NK-92 (cell line): ENCODE data around the gene PLGLB1.
"Not testable (repeated sequence)": the region's sequence is repeated elsewhere in the genome, so short reads cannot be mapped to it uniquely, and the experiment has no call there.

Experiments
- DNase-seq: peaks from one replicate; lab custom pipeline; 2025; ENCODE audit not compliant: unreplicated experiment; lab: John Stamatoyannopoulos, UW

PLGLB1 gene

DNA sequence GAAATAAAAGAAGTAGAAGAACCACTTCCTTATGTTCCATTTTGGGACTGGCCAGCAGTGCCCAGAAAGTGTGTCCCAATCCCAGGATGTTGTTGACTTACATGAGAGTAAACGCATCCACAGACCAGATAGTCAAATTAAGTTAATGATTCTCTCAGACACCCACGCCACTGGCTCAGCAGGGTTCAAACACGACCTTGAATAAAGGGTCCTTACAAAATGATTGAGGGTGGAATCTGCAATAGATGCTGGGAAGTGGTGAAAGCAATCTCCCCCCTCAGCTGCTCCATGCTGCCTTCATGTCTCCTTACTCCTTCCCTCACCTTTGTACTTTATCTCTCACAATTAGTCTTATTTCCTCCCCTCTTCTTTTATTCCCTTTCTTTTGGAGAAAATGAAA is at the start of gene PLGLB1:
TSS of gene PLGLB1 (minus strand) at position 101 of the 400 bp plus-strand sequence. CDS start at position 40, 61 bp downstream.
- DNase-seq, result not testable (repeated sequence)

- DNase-seq, result not testable (repeated sequence)
These were observed 42.7 kb upstream of the PLGLB1 start for GRCh38 chr2:87064305-87064704.

DNA sequence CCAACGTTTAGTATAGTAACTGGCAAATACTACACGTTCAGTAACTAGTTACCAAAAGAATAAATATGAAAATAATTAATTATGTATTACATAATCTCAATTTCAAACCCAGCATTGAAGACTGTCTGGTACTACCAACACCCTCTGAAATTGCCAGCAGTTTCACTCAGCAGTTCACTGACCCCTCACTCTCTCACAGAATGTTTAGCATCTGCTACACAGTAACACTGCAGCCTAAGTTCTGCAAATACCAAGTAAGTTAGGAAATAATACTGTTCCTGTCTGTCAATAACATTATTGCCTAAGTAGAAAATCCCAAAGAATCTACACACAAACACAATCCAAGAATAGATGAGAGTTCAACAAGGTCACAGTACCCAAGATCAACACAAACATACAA is 41.8 kb upstream of the PLGLB1 start:
- not testable (repeated sequence) for DNase-seq

GRCh38 chr2:87061519-87061918 is 39.9 kb upstream of the PLGLB1 start:
- not testable (repeated sequence) for DNase-seq

DNA sequence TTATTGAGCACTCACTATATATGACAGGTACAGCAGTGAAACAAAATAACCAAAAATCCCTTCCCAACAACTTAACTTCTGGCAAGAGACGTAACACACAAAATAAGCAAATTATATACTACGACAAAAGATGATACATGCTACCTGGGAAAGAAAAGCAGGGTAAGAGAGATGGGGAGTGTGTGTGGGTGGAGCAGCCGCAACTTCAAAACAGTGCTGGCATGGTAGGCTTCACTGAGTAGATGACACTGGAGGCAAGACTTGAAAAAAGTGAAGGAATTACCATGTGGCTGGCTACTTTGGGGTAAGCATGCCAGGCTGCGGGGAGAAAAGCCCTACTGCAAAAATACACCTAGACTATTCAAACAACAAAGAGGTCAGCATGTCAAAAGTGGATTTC is 36.0 kb upstream of the PLGLB1 start:
- not testable (repeated sequence) for DNase-seq

DNA sequence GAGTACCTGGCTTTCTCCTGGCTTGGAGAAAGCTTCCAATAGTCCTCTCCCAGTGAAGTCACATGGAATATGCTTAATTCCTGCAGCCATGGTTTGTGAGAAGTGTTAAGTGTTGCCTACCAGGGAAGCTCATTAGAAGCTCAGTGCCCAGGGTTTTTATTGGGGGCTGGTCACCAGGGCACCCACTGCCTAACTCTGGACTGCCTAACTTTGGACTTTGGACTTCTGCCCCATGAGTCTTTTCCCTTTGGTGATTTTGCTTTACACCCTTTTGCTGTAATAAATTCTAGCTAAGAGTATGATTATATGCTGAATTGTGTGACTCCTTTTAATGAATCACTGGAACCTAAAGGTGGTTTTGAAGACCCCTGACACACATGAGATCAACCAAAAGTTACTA is 35.2 kb upstream of the PLGLB1 start:
- not testable (repeated sequence) for DNase-seq

DNA sequence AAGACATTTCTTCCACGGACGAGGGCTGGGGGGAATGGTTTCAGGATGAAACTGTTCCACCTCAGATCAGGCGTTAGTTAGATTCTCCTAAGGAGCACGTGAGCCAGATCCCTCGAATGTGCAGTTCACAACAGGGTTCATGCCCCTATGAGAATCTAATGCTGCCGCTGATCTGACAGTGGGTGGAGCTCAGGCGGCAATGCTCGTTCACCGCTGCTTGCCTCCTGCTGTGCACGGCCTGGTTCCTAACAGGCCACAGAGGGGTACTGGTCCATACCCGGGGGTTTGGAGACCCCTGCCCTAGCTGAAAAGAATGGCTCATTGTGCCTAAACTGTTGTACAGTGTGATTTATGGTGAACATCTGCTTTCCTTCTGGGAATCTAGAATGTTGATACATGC is 34.8 kb upstream of the PLGLB1 start:
- not testable (repeated sequence) for DNase-seq

DNA sequence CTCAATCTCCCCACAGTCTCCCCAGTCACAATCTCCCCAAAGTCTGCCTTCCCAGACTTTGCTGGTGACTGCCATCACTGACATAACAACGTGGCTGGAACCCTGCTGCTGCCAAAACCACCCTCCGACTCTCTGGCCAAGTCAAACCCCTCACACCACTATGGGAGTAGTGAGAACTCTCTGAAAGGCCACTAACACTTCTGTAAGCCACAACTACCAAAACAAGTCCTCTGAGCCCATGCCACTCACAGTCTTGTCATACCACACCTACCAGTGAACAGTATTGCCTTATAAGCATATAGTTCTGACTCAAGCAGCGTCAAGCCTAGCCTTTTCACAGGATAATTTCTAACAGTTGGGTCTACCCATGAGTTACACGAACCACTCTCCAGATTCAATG is 32.7 kb upstream of the PLGLB1 start:
- DNase-seq, result not testable (repeated sequence)

DNA sequence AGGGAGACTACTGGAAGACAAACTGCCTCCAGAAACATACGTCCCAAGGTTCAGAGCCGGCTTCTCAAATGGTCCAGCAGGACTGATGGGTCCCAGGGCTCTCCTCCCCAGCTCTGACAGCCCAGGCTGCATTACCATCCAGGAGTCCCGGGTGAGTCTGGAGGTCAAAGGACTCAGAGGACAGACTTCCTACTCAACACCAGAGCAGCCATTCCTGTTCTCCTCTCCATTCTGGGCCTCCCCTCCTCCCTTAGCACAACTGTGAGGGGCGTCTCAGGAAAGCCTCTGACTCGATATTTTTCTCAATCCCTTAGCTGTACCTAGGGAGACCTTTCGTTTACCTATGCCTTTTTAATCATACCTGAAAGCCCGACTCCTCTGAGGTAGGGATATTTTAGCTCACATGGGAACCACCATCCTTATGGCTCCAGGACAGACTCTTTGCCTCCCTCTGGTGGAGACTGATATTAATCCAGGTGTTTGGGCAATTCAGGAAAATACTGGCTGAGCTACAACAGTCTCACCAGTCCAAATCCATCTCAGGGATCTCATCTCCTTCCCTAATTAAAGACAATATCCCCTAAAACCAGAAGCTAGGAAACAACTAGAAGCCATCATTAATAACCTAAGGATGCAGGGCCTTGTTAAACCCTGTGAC is 19.8 kb upstream of the PLGLB1 start:
- not testable (repeated sequence) for DNase-seq

DNA sequence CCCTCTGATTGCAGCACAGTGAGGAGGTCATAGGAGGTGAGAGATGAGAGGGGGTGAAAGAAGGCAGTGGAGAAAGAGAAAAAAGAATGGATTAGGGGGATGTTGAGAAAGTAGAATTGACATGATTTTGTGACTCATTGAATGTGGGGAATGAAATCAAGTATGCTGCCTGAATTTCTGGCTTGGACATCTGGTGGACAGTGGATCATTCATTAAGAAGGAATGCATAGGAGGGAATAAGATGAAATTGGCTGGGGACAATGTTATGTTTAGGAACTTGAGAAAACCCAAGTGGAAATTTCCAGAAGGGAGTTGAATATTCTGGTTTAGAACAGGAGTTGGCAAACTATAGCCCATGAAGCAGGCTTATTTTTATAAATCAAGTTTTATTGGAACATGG is 7.0 kb upstream of the PLGLB1 start:
- not testable (repeated sequence) for DNase-seq

DNA sequence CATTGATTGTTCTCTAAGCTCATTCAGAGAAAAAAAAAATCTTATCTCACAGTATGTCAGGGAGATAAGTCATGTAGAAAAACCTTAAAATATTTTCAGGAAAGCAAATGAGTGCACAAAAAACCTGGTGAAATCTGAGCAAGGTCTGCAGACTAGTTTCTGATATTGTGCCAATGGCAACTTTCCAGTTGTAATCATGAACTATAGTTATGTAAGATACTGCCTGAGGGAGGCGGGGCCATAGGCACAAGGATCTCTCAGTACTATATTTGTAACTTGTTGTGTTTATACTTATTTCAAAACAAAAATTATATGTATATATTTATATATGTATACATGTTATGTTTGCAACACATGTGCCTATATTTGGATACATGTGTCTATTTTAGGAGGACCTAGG is 5.2 kb upstream of the PLGLB1 start:
- DNase-seq, result not testable (repeated sequence)

DNA sequence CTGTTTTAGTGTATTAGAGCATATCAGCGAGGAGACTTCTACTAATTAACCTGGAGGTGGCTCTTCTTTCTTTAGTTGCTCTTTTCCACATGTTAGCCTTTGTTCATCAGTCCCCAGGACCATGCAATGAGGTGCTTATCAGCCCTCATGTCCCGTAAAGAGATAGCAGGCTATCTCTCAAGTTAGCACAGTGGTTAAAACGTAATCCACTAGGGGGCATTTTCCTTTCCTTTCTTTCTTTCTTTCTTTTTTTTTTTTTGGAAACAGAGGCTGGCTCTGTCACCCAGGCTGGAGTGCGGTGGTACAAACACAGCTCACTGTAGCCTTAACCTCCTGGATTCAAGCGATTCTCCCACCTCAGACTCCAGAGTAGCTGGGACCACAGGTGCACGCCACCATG is 4.3 kb upstream of the PLGLB1 start:
- DNase-seq, result not testable (repeated sequence)

DNA sequence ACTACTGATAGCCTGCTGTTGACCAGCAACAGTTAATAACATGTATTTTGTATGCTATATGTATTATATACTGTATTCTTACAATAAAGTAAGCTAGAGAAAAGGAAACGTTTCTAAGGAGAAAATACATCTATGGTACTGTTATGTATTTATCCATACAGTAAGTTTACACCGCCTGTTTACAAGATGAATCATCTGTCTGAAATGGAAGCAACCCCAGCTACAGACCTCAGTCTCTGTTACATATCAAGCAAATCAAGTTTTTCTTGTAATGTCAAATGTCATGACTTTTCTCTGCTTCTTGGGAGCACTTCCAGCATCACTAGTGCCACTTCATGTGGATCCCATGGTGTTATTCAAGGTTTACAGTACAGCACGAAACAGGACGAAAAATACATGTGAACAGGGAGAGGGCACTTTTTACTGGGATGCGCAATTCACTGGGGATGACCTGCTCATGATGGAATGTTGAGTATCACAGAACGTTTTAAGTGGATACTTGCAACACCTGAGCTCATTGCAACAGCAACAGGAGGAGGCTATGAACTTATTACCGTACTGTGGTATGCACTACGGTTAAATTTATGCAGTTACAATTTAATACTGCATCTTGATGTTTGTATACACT is 2.5 kb upstream of the PLGLB1 start:
- not testable (repeated sequence) for DNase-seq

DNA sequence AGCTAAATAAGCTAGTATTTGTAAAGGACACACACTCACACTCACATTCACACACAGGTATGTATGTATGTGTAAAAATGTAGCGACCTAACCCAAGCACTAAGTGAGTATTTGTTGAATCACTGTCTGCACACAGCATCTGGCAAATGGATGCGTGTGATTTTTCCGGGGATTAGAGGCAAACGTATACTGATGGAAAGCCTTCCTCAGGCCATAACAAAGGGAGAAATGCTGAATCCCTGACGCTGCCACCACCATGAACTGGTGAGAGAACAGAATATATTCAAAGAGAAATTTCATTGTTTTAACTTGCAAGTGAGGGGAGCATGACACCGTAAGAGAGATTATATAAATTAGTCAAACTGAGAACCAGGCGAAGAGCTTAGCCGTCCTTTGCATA is 601 bp downstream of the PLGLB1 start:
- not testable (repeated sequence) for DNase-seq

DNA sequence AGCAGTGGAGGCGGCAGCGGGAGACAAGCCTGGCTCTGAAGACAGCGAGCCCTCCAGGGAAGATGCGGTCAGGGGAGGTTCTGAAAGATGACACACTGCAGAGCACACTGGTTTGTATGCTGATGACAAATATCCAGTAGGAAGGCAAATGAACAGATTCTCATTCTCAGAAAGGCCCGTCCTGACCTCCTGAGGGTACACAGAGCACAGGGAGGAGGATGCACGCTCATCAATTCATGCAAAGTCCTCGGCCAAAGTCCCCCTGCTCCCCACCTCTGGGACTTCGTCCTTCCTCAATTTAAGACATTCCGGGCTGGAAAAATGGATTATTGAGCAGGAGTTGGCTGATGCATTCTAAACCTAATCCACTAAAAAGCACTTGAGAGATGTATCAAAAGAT is 2.6 kb downstream of the PLGLB1 start:
- not testable (repeated sequence) for DNase-seq

GRCh38 chr2:87014489-87015169 is 7.0 kb downstream of the PLGLB1 start:
- not testable (repeated sequence) for DNase-seq

GRCh38 chr2:87004398-87004797 is 17.2 kb downstream of the PLGLB1 start:
- DNase-seq, result not testable (repeated sequence)
